ENCODE measurements around the gene CER1.
"Not testable (repeated sequence)": the region's sequence is repeated elsewhere in the genome, so short reads cannot be mapped to it uniquely, and the experiment has no call there.

Gene CER1

DNA sequence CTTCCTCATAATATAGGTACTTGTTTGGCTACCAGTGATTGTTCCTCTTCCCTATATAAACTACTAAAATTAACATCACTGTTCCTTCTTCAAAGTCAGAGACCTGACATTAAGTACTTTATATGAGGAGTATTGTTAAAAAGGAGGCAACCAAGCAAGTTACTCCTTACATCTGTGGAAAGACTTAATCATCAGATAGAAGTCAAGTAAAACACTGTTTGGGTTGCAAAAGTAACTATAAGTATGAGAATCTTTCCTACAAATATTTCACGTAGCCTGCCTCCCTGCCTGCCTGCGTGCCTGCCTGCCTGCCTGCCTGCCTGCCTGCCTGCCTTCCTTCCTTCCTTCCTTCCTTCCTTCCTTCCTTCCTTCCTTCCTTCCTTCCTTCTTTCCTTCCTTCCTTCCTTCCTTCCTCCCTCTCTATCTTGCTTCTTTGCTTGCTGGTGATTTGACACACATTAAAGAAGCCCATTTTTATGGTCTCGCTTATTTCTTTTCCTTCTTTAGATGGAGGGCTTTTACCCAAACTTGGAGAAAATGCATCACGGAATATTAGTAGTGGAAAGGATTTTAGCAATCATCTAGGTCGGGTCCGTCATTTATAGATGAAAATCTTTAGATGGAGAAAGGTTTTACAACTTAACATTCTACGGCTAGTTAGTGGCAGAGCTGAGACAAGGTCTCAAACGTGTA is 3.2 kb downstream of the CER1 start:
- in situ Hi-C loops (cut with HindIII; ENCODE audit: low sequenced_read_pairs) = no loop called here

DNA sequence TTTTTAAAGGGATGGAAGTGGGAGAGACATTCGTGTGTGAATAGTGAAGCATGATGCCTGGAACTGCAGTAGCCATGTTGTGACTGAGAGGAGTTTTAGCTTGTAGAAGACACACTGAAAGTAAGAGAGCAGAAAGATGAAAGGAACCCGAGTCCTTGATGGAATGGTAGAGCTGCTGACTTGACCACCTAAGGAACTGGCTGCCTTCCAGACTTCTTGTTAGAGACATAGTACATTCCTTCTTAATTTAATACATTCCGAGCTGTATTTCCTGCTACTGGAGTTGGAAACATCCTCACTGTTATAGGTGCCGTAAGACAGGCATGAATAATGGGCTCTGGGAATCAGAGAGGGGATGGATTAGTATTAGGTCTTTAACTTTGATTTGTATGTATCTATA is 7.4 kb downstream of the CER1 start:
- in situ Hi-C loops (cut with HindIII; ENCODE audit: low sequenced_read_pairs) = no loop called here

DNA sequence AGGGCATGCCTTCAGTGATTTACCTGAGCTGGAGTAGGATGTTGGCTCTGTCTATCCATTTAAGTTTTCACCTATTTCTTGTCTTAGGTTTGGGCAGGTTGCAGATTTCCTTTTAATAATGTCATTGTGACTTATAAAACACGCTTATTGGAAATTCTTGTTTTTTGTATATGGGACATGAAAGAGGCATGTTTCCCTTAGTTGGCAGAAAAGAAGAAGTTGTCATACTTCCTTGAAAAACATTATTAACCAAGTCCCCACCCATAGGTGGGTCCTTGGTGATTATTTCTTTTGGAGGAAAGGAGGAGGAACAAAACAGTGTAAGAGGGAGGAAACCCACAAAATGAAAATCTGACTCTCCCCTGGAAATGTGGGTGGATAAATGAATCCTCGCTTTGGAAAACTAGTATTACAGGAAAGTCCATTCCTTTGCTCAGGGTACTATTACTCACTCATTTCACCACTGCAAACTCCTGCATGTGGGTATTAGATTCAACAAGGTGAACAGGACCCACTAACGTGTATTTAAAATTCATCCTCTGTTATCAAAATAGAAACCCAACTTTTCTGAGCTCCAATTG is 9.3 kb downstream of the CER1 start:
- in situ Hi-C loops (cut with HindIII; ENCODE audit: low sequenced_read_pairs) = no loop called here

DNA sequence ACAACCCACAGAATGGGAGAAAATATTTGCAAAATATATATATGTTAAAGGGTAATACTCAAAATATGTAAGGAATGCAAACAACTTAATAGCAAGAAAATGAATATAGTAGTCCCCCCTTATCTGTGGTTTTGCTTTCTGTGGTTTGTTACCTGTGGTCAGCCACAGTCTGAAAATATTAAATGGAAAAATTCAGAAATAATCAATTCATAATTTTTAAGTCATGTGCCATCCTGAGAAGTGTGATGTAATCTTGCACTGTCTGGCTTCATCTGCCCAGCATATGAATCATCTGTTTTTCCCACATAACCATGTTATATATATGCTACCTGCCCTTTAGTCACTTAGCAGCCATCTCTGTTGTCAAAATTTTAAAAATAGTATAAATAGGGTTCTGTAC is 11.7 kb downstream of the CER1 start:
- in situ Hi-C loops (cut with HindIII; ENCODE audit: low sequenced_read_pairs) = no loop called here

DNA sequence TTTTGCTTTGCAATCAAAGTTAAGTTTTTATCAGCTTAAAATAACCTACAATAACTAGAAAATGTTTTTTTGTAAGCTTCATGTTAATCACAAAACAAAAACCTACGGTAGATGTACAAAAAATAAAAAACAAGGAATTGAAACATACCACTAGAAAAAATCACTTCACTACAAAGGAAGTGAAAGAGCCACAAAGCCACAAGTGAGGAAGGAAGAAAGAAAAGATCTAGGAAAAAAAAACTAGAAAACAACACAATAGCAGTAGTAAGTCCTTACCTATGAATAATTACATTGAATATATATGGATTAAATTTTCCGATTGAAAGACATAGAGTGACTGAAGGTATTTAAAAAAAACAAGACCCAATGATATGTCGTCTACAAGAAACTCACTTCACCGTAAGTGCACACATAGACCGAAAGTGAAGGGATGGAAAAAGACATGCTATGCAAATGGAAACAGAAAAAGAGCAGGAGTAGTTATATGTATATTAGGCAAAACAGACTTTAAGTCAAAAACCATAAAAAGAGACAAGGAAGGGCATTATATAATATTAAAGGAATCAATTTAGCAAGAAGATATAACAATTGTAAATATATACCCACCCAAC is 15.9 kb downstream of the CER1 start:
- in situ Hi-C loops (cut with HindIII; ENCODE audit: low sequenced_read_pairs) = no loop called here

DNA sequence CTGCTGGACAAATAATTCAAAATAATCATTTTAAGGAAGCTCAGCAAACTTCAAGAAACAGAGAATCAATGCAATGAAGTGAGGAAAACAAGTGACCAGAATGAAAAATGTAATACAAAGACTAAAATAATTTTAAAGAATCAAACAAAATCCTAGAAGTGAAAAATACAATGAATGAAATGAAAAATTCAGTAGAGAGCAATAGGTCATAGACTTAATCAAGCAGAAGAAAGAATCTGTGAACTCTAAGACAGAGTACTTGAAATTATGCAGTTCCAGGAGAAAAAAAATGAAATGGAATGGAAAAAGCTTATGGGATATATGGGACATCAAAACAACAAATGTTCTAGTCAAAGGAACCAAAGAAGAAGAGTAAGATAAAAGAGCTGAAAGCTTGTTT is 17.5 kb downstream of the CER1 start:
- in situ Hi-C loops (cut with HindIII; ENCODE audit: low sequenced_read_pairs) = no loop called here

DNA sequence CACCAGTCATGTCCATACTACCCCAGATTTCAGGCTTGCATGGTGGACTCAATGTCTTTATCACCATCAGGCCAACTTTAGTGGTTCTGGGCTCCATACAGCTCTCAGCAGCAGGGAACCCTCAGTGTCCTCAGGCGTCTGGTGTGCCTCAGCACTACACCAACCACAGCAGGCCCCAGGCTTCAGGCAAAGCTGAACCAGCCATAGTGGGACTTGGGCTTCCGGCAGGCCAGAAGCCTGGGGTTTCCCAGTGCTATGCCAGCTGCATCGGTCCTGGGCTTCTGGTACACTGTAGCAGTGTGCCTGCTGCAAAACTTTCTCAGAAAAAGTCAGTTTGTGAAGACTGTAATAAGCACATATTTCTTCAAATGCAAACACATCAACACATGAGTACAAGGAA is 18.3 kb downstream of the CER1 start:
- in situ Hi-C loops (cut with HindIII; ENCODE audit: low sequenced_read_pairs) = no loop called here

DNA sequence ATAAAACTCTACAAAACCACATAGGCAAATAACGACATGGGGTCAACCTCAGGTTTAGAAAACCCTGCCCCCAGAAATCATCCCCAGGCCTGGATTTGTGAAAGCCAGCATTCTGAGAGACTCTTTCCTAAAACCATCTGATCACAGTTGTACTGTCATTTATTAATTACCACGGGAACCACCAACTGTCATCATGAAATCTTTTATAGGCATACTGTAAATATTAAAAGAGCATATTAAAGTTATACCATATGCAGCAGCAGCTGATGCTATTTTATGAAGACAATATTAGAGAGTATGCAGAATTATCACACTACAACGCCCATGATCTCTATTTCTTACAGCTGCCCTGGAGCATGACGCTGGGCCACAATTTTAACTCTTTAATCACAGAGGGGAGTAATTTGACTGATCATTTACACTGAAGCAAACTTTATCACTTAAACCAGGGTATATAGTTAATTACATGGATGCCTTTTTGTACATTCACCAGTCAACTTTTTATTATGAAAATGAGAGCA is 20.3 kb downstream of the CER1 start:
- in situ Hi-C loops (cut with HindIII; ENCODE audit: low sequenced_read_pairs) = no loop called here

DNA sequence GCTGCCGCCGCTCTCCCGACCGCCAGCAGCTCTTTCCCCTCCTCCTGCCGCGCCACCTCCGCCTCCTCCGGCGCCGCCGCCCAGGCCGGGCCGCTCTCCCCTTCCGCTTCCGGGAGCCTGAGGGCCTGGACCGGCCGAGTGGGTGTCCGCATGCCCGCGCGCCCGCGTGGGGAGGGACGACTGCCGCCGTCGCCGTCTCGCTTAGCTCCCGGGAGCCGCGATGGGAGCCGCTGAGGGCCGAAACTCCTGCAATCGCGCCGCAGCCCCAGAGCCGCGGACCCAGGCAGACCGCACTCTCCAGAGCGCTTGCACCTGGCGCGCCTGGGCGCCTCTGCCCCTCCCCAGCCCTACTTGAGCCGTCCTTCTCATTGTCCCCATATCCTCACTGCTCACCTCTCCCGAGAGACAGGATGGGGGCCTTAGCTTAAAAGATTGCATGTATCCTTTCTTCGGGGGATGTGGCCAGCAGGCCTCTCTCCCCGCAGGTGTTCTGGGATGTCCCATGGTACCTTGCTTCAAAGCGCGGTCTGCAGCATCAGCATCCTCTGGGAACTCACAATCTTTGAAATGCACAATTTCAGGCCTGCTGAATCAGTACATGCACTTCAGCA is 29.2 kb downstream of the CER1 start, which contains the start of gene ZDHHC21:
TSS of gene ZDHHC21 (minus strand) at position 182 of the 611 bp plus-strand sequence. CDS start 19,092 bp downstream, outside the sequence.
- in situ Hi-C loops (cut with HindIII; ENCODE audit: low sequenced_read_pairs) = no loop called here

DNA sequence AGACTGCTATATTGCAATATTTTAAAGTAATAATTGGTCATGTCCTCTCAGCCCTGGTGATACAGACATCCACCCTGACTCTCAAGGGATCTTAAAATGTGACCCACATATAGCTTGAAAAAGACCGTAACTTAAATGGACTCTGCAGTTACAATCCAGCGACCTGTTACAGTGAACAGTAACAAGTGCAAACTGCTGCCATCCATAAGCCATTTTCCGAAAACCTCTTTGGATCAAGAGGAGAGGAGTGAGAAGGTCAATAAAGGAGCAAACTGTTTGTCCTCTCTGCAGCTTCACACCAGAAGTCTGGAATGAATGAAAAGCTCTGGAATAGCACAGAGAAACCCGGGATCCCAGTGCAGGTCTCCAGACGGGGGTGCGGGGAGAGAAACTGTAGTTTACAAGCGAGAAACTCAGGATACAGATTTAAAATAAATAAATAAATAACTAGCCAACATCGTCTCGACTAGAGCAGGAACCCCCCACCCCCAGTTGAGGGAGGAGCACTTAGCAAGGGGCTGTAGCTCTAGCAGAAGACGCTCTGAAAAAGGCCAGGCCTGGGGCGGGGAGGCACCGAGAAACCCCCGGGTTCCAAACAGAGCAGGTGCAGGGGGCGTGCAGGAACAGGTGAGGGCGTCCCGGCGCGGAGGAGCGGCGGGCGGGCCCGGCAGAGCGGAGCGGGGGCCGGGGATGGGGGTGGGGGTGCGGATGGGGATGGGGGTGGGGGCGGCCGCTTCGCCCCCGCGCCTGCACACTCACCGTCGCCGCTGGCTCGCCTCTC is 29.9 kb downstream of the CER1 start:
- in situ Hi-C loops (cut with HindIII; ENCODE audit: low sequenced_read_pairs) = no loop called here

DNA sequence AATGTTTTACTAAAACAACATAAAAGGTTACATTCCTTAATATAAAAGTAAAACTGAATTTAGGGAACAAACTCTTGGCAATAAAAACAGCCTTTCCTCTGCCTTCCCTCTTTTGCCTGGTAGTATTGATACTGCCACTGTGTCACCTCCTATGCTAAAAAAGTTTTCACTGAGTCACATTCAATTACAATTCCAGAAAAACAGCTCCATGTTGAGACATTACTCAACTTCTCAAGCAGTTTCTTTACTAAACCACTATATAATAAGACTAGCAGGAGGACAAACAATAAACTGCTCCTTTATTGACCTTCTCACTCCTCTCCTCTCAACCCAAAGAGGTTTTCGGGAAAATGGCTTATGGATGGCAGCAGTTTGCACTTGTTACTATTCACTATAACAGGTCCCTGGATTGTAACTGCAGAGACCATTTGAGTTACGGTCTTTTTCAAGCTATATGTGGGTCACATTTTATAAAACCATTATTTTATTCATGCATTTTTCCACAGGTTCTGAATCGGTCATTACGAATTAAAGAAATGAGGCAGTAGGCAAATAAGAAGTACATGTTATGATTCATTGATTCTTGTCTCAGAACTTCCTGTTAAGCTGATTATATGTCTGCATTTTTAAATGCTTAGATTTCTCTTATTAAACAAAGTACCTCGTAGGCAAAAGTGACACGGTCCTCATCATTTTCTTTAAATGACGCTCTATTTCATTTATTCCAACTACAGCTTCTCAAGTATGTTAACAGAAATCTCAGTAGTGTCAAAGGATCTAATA is 31.4 kb downstream of the CER1 start:
- in situ Hi-C loops (cut with HindIII; ENCODE audit: low sequenced_read_pairs) = no loop called here

DNA sequence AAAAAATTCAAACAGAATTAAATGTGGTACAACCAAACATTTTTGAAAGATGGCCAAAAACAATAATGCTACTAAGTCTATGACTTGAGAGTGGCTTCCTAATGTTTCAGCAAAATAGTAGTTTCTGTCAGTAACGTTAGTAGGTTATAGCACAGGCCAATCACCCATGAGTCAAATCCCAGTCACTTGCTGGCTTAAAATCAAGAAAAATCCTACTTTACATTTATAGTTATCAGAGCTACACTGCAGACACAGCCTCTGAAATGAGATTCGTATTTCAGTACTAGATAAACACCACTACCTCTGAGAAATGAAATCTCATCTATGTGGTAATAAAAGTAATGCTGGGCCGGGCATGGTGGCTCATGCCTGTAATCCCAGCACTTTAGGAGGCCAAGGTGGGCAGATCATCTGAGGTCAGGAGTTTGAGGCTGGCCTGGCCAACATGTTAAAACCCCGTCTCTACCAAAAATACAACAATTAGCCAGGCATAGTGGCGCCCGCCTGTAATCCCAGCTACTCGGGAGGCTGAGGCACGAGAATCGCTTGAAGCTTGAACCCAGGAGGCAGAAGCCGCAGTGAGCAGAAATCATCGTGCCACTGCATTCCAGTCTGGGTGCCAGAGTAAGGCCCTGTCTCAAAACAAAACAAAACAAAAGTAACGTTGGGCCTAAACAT is 35.4 kb downstream of the CER1 start:
- in situ Hi-C loops (cut with HindIII; ENCODE audit: low sequenced_read_pairs) = no loop called here

DNA sequence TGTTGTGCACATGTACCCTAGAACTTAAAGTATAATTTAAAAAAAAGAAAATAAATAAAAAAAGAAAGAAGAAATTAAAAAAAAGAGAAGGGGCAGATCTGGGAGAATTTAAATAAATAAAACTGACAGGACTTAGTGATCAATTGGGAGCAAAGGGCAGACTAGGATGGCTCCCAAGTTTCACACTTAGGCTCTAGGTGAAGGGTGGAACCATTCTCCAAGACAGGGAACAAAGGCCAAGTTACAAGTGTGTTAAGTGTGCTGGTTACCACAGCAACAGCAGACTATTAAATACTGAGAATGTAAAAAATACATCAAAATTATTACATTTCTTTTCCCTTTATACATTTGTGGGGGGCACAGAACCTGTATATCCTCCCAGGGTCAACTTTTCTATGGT is 36.4 kb downstream of the CER1 start:
- in situ Hi-C loops (cut with HindIII; ENCODE audit: low sequenced_read_pairs) = no loop called here

DNA sequence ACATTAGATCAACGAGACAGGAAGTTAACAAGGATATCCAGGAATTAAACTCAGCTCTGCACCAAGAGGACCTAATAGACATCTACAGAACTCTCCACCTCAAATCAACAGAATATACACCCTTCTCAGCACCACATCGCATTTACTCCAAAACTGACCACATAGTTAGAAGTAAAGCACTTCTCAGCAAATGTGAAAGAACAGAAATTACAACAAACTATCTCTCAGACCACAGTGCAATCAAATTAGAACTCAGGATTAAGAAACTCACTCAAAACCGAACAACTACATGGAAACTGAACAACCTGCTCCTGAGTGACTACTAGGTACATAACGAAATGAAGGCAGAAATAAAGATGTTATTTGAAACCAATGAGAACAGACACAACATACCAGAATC is 39.9 kb downstream of the CER1 start:
- in situ Hi-C loops (cut with HindIII; ENCODE audit: low sequenced_read_pairs) = not testable (repeated sequence)

DNA sequence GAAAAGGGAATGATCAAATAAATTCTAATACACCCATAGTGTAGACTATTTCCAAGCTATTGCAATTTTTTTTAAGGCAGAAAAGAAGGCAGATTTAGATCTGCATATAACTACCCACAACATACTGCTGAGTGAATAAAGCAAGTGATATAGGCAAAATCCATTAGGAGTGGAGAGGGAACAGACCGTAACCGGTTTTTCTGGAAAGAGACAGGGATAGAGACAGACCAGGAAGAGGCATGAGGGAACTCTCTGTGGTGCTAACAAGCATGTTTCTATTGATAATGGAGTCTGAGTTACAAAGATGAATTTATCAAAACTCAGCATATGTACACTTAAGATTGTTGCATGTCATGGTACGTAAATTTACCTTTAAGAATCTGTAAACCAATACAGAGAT is 43.8 kb downstream of the CER1 start:
- in situ Hi-C loops (cut with HindIII; ENCODE audit: low sequenced_read_pairs) = no loop called here

DNA sequence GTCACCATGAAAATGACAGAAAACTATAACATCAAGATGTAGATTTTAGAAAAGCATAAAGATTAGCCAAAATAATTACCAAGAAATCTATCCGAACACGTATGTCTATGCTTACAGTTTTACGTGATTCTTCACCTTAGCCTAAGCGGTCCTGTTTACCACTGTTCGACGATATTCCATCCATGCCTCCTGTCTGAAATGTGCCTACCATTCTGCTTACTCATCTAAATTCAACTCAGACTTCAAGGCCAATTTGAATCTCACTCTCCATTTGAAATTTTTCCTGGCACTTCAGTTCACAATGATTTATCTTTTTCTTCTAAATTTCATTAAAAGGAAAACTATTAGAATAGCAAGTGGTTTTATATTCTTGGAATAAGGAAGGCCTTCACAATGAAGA is 44.7 kb downstream of the CER1 start:
- in situ Hi-C loops (cut with HindIII; ENCODE audit: low sequenced_read_pairs) = no loop called here

DNA sequence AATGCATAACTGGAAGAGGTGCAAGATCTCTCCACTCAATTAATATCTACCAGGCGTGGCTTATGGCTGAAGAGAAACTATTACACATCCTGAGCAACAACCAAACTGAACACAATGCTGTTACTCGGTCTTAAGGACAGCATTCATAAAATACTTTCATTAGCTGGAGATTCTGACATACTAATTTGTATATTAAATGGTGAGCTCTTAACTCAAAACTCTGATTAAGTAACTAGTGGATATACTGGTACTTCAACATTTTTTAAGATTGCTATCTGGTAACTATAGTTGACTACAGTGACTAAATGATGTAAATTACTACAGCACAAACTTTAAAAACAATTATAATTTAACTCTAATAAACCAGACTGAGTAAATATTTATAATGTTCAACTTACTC is 45.1 kb downstream of the CER1 start:
- in situ Hi-C loops (cut with HindIII; ENCODE audit: low sequenced_read_pairs) = no loop called here

DNA sequence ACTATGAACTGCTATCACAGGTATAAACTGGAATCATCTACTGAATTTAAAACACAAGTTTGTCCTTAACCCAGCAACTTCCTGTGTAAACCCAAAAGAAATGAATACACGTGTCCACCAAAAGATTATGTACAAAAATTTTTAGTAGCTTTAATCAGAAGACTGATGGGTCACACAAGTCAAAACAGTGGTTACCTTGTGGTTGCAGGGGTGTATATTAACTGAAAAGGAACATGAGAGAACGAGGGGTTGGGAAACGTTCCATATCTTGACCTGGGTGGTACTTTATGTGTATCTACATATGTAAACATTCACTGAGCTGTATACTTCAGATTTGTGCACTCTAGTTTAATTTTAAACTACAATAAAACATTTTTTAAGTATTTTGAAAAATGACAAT is 47.9 kb downstream of the CER1 start:
- in situ Hi-C loops (cut with HindIII; ENCODE audit: low sequenced_read_pairs) = no loop called here

DNA sequence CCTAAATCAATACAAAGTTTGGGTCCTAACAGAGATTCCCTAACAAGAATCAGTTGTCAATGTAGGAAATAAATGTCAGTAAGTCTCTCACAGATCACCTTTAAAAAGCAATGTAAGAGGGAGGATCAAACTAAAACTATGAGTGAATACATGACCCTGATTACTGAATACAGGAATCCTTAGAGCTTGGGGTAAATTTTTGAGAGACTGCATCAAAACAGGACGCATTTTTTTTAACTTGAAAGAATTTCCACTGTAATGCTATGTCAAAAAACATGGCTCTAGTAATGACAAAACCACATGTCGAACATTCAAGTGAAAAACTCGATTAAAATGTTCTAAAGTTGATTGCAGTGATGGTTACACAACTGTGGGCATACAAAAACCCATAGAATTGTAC is 51.2 kb downstream of the CER1 start:
- in situ Hi-C loops (cut with HindIII; ENCODE audit: low sequenced_read_pairs) = no loop called here

DNA sequence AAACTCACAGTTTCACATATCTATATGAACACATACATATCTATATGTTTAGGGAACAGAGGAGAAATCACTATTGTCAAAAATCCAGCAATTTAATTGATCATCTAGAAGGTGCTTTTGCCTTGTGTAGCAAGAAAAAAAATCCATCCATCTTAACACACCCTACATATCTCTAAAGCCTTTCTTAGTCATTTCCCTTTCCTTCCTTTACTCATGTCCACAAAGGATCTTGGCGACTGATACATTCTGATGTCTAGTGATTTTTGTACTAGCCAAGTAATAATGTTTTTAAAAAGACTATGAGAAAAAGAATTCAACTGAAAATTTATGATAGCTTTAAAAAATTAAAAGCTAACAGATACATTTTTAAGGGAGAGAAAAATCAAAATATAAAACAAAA is 51.8 kb downstream of the CER1 start:
- in situ Hi-C loops (cut with HindIII; ENCODE audit: low sequenced_read_pairs) = no loop called here

All from endothelial cell of hepatic sinusoid (primary cell).